A549 treated with Mapracorat at 1 μM for 4 hours (cell line): ENCODE results near the gene STAG1. TPM values are rescaled to one million over a fixed set of nuclear protein-coding genes. Genes with fewer than 3 reads are reported as not detected.

Experiments
- total RNA-seq: library from RNA; stranded (reverse); fragments of 200-300 nt; extraction: Qiagen RNA extraction; gene quantifications from 5 replicates; pipeline ENCODE4 v1.2.3, GENCODE V29; 2022

STAG1 gene
- total RNA-seq, result 7.8 to 9.3 TPM (median 9.0 TPM) in 5 replicates

GRCh38 chr3:136752172-136752421 is at the start of gene STAG1:
Gene STAG1 (minus strand): TSS chr3:136752378. CDS start chr3:136630898, 121,480 bp downstream.

Other genes with a start within 250 kb of the STAG1 start
- 26.5 to 31.1 TPM (median 28.0 TPM) in 5 replicates for gene SLC35G2, start 66.7 kb upstream of the STAG1 start, total RNA-seq
- 22.0 to 29.9 TPM (median 22.4 TPM) in 5 replicates for gene NCK1, start 109.8 kb upstream of the STAG1 start, total RNA-seq
- gene IL20RB, start 205.6 kb upstream of the STAG1 start, total RNA-seq, result 0.77 to 1.1 TPM (median 0.97 TPM) in 5 replicates